H9 (cell line): ENCODE data around the gene CATSPERB. TPM values are rescaled to one million over a fixed set of nuclear protein-coding genes. Genes with fewer than 3 reads are reported as not detected.

Experiments
- DNase-seq: peaks from one replicate; pipeline ENCODE4 v3.0.0-alpha.2; 2017
- H2AFZ ChIP-seq: one replicate; pipeline ENCODE4 v1.6.1; 2013; ENCODE audit warnings: mild to moderate bottlenecking, low read length, control low read depth, moderate library complexity
- H2AK5ac ChIP-seq: 2 replicates; pipeline ENCODE4 v1.6.1; 2013; ENCODE audit warnings: low read length, control low read depth, mixed read lengths; ENCODE audit not compliant: insufficient read length
- H2BK120ac ChIP-seq: one replicate; pipeline ENCODE4 v1.6.1; 2013; ENCODE audit warnings: low read depth, mild to moderate bottlenecking, low read length, control low read depth, inconsistent platforms; ENCODE audit not compliant: poor library complexity, severe bottlenecking
- H2BK12ac ChIP-seq: 2 replicates; pipeline ENCODE4 v1.6.1; 2013; ENCODE audit warnings: low read length, control low read depth, mixed read lengths, low read depth; ENCODE audit not compliant: insufficient read length
- H2BK15ac ChIP-seq: 2 replicates; pipeline ENCODE4 v1.6.1; 2013; ENCODE audit warnings: low read depth, low read length, control low read depth
- H2BK20ac ChIP-seq: one replicate; pipeline ENCODE4 v1.6.1; 2013; ENCODE audit warnings: low read depth, mild to moderate bottlenecking, low read length, control low read depth, inconsistent platforms; ENCODE audit not compliant: poor library complexity, severe bottlenecking
- H2BK5ac ChIP-seq: 2 replicates; pipeline ENCODE4 v1.6.1; 2013; ENCODE audit warnings: low read length, control low read depth, mixed read lengths; ENCODE audit not compliant: insufficient read length
- H3K14ac ChIP-seq: 2 replicates; pipeline ENCODE4 v1.6.1; 2013; ENCODE audit warnings: low read length, control low read depth; ENCODE audit not compliant: insufficient read depth
- H3K18ac ChIP-seq: 2 replicates; pipeline ENCODE4 v1.6.1; 2013; ENCODE audit warnings: low read depth, mild to moderate bottlenecking, mixed read lengths, low read length, control low read depth; ENCODE audit not compliant: insufficient read length
- H3K23ac ChIP-seq: 2 replicates; pipeline ENCODE4 v1.6.1; 2013; ENCODE audit warnings: low read length, control low read depth, mixed read lengths, low read depth; ENCODE audit not compliant: insufficient read length
- H3K23me2 ChIP-seq: 2 replicates; pipeline ENCODE4 v1.6.1; 2013; ENCODE audit warnings: low read depth, mild to moderate bottlenecking, mixed read lengths, low read length, control low read depth; ENCODE audit not compliant: insufficient read length, poor library complexity, severe bottlenecking
- H3K27ac ChIP-seq: 2 replicates; pipeline ENCODE4 v1.5.1; 2013; ENCODE audit warnings: low read length, control low read depth, mixed read lengths, low read depth; ENCODE audit not compliant: insufficient read length
- H3K27me3 ChIP-seq: 2 replicates; pipeline ENCODE4 v1.6.1; 2013; ENCODE audit warnings: low read length, control low read depth, inconsistent platforms; ENCODE audit not compliant: insufficient read depth
- H3K4ac ChIP-seq: 2 replicates; pipeline ENCODE4 v1.6.1; 2013; ENCODE audit warnings: low read depth, mild to moderate bottlenecking, control low read depth, inconsistent platforms, low read length, moderate library complexity
- H3K4me1 ChIP-seq: 2 replicates; pipeline ENCODE4 v1.6.1; 2013; ENCODE audit warnings: low read length, control low read depth, inconsistent platforms; ENCODE audit not compliant: insufficient read depth
- H3K4me2 ChIP-seq: 2 replicates; pipeline ENCODE4 v1.6.1; 2013; ENCODE audit warnings: low read length, control low read depth, mixed read lengths; ENCODE audit not compliant: insufficient read length, insufficient read depth
- H3K56ac ChIP-seq: 2 replicates; pipeline ENCODE4 v1.6.1; 2013; ENCODE audit warnings: low read depth, mild to moderate bottlenecking, mixed read lengths, low read length, control low read depth; ENCODE audit not compliant: insufficient read length
- H3K79me1 ChIP-seq: 2 replicates; pipeline ENCODE4 v1.6.1; 2013; ENCODE audit warnings: low read depth, mild to moderate bottlenecking, moderate library complexity, low read length, control low read depth, inconsistent platforms; ENCODE audit not compliant: insufficient read depth, poor library complexity, severe bottlenecking
- H3K79me2 ChIP-seq: 2 replicates; pipeline ENCODE4 v1.6.1; 2013; ENCODE audit warnings: low read length, control low read depth, inconsistent platforms; ENCODE audit not compliant: insufficient read depth
- H3K9ac ChIP-seq: 2 replicates; pipeline ENCODE4 v1.6.1; 2013; ENCODE audit warnings: low read length, control low read depth, mixed read lengths; ENCODE audit not compliant: insufficient read length; ENCODE audit errors: extremely low read depth
- H3K9me3 ChIP-seq: one replicate; pipeline ENCODE4 v1.6.1; 2013; ENCODE audit warnings: low read depth, low read length, inconsistent platforms; ENCODE audit not compliant: control insufficient read depth
- H3T11ph ChIP-seq: one replicate; pipeline ENCODE4 v1.6.1; 2013; ENCODE audit warnings: mild to moderate bottlenecking, low read length, control low read depth, inconsistent platforms
- H4K20me1 ChIP-seq: one replicate; pipeline ENCODE4 v1.6.1; 2013; ENCODE audit not compliant: control insufficient read depth, insufficient read length, insufficient read depth
- H4K5ac ChIP-seq: 2 replicates; pipeline ENCODE4 v1.6.1; 2013; ENCODE audit warnings: low read depth, mild to moderate bottlenecking, mixed read lengths, low read length, control low read depth; ENCODE audit not compliant: insufficient read length
- H4K8ac ChIP-seq: replicated peaks from 2 replicates; pipeline ENCODE4 v1.6.1; 2013; ENCODE audit warnings: low read length, control low read depth, mixed read lengths, low read depth; ENCODE audit not compliant: insufficient read length
- H4K91ac ChIP-seq: 2 replicates; pipeline ENCODE4 v1.6.1; 2013; ENCODE audit warnings: low read depth, mild to moderate bottlenecking, moderate library complexity, mixed read lengths, low read length, control low read depth; ENCODE audit not compliant: insufficient read length
- H3K27ac Mint-ChIP-seq, 3 experiments: 2 replicates in 2 of 3; 3 replicates in 1 of 3; pipeline ENCODE4 v1.8.0; 2020 to 2021; ENCODE audit warnings: mixed read lengths in 3 of 3, mild to moderate bottlenecking in 1 of 3, moderate library complexity in 1 of 3
- H3K27me3 Mint-ChIP-seq: 2 replicates; pipeline ENCODE4 v1.8.0; 2021; ENCODE audit warnings: low read depth, mild to moderate bottlenecking, moderate library complexity, mixed read lengths
- H3K36me3 Mint-ChIP-seq, 3 experiments: 2 replicates in 2 of 3; 3 replicates in 1 of 3; pipeline ENCODE4 v1.8.0; 2020 to 2021; ENCODE audit warnings: low read depth in 3 of 3, mixed read lengths in 3 of 3; ENCODE audit not compliant: insufficient read depth in 1 of 3
- H3K4me1 Mint-ChIP-seq, 2 experiments: 2 replicates each; pipeline ENCODE4 v1.8.0; 2020; ENCODE audit warnings: mixed read lengths in 2 of 2
- H3K4me3 Mint-ChIP-seq, 2 experiments: 2 replicates in 1 of 2; 3 replicates in 1 of 2; pipeline ENCODE4 v1.8.0; 2020 to 2021; ENCODE audit warnings: mild to moderate bottlenecking in 2 of 2, mixed read lengths in 2 of 2, moderate library complexity in 1 of 2
- H3K9me3 Mint-ChIP-seq, 2 experiments: 2 replicates in 1 of 2; 3 replicates in 1 of 2; pipeline ENCODE4 v1.8.0; 2020; ENCODE audit warnings: mild to moderate bottlenecking in 2 of 2, mixed read lengths in 2 of 2, moderate library complexity in 1 of 2
- WGBS: extraction: QIAGEN DNeasy Blood & Tissue Kit; methylation state at CpG from one replicate; pipeline ENCODE4 v1.1.7; 2013; ENCODE audit warnings: missing lambda C conversion rate, low lambda C conversion rate, mixed read lengths; ENCODE audit not compliant: insufficient read length; ENCODE audit errors: extremely low coverage; 5-methylcytosine and 5-hydroxymethylcytosine counted together
- total RNA-seq: library from RNA; stranded (reverse); gene quantifications from 2 replicates; pipeline ENCODE4 v1.2.1, GENCODE V29; 2021
- TF ChIP-seq, protein P1 (sequence below): fragments of 200-600 bp; sonication (generic); conservative IDR thresholded peaks from 3 replicates; pipeline ENCODE4 v1.8.0; 2021; ENCODE audit warnings: antibody characterized with exemption, mild to moderate bottlenecking

Gene CATSPERB
- total RNA-seq, 1 experiment from 2014 or later = 0.48 TPM

DNA sequence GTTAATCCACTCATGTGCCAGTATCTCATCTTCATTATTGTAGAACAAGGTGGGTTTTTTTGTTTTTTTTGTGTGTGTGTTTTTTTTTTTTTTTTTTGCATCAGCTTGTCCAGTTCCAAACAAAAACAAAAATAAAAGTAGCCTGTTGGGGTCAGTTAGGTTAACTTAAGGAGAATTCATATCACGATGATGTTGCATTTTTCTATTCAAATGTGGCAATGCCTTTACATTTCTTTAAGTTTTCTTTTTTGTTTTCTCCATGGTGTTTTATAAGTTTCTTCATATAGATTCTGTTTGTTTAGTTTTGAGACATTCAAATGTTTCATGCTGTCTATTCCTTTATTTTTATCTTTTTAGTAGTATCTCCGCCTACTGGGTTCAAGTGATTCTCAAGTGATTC lies 16.2 kb upstream of the CATSPERB start:
- Histone ChIP-seq H3K9me3 (no peaks in the 10 kb centered on the region), H3K9ac (no peak overlapping the region), H2BK20ac (no peak overlapping the region), H2BK5ac (no peak overlapping the region), H3K4ac (no peak overlapping the region), H2BK15ac (no peak overlapping the region), H3T11ph (no peak overlapping the region), H3K4me1 (no peaks in the 10 kb centered on the region), H4K5ac (no peak overlapping the region), H2AK5ac (no peak overlapping the region), H3K56ac (no peak overlapping the region), H3K18ac (no peak overlapping the region), H3K4me2 (no peak overlapping the region), H3K79me2 (0 out of 2 replicates have a peak, but pooled peaks cover 1% of the 10 kb centered on the region), H2BK12ac (no peak overlapping the region), H3K23ac (no peak overlapping the region), H4K8ac (no peak overlapping the region), H4K20me1 (no peaks in the 10 kb centered on the region), H2BK120ac (no peak overlapping the region), H3K14ac (no peak overlapping the region), H3K23me2 (no peaks in the 10 kb centered on the region), H2AFZ (no peak overlapping the region), H3K27ac (no peak overlapping the region), H3K27me3 (no peaks in the 10 kb centered on the region), H4K91ac (no peak overlapping the region), H3K79me1 (no peaks in the 10 kb centered on the region)
- no peak for DNase-seq
- H3K36me3 Mint-ChIP-seq = no peaks in the 10 kb centered on the region
- no peaks in the 10 kb centered on the region for H3K9me3 Mint-ChIP-seq
- no peaks in the 10 kb centered on the region for H3K27me3 Mint-ChIP-seq
- no CpG with 5 or more reads among the region's 2 CpGs for WGBS
- no peak overlapping the region for H3K27ac Mint-ChIP-seq
- TF ChIP-seq, protein P1, sequence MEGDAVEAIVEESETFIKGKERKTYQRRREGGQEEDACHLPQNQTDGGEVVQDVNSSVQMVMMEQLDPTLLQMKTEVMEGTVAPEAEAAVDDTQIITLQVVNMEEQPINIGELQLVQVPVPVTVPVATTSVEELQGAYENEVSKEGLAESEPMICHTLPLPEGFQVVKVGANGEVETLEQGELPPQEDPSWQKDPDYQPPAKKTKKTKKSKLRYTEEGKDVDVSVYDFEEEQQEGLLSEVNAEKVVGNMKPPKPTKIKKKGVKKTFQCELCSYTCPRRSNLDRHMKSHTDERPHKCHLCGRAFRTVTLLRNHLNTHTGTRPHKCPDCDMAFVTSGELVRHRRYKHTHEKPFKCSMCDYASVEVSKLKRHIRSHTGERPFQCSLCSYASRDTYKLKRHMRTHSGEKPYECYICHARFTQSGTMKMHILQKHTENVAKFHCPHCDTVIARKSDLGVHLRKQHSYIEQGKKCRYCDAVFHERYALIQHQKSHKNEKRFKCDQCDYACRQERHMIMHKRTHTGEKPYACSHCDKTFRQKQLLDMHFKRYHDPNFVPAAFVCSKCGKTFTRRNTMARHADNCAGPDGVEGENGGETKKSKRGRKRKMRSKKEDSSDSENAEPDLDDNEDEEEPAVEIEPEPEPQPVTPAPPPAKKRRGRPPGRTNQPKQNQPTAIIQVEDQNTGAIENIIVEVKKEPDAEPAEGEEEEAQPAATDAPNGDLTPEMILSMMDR = no peak
- H3K4me3 Mint-ChIP-seq = no peak overlapping the region
- peaks cover 4 to 6% of the 10 kb centered on the region in 2 experiments for H3K4me1 Mint-ChIP-seq
